Esophagus (tissue), 2 donors: Measurements from ENCODE around the gene MIXL1. TPM values are rescaled to one million over a fixed set of nuclear protein-coding genes. Genes with fewer than 3 reads are reported as not detected.

Source experiments
- H3K27ac ChIP-seq, 2 donors: one replicate each; pipeline ENCODE4 v1.5.1; 2013; ENCODE audit warnings: low read depth in 2 of 2, mild to moderate bottlenecking in 2 of 2, inconsistent platforms in 1 of 2, low read length in 1 of 2, moderate library complexity in 1 of 2
- H3K27me3 ChIP-seq, 2 donors: one replicate each; pipeline ENCODE4 v1.6.1; 2013; ENCODE audit warnings: low read length in 2 of 2, control low read depth in 1 of 2, mild to moderate bottlenecking in 1 of 2; ENCODE audit not compliant: insufficient read depth in 2 of 2, control insufficient read depth in 1 of 2
- H3K36me3 ChIP-seq, 2 donors: one replicate each; pipeline ENCODE4 v1.6.1; 2013; ENCODE audit warnings: low read length in 1 of 2; ENCODE audit not compliant: control insufficient read depth in 2 of 2, insufficient read depth in 2 of 2
- H3K4me1 ChIP-seq, 2 donors: one replicate each; pipeline ENCODE4 v1.6.1; 2013; ENCODE audit warnings: low read length in 1 of 2; ENCODE audit not compliant: control insufficient read depth in 2 of 2, insufficient read depth in 2 of 2
- H3K4me3 ChIP-seq, 2 donors: one replicate each; pipeline ENCODE4 v1.5.1; 2013; ENCODE audit warnings: low read length in 2 of 2, mild to moderate bottlenecking in 2 of 2, low read depth in 1 of 2, moderate library complexity in 1 of 2
- H3K9me3 ChIP-seq, 2 donors: one replicate each; pipeline ENCODE4 v1.6.1; 2013; ENCODE audit warnings: mild to moderate bottlenecking in 2 of 2, low read depth in 1 of 2, low read length in 1 of 2, moderate library complexity in 1 of 2; ENCODE audit not compliant: control insufficient read depth in 2 of 2, insufficient read depth in 1 of 2
- WGBS, 2 donors: extraction: QIAGEN DNeasy Blood & Tissue Kit; methylation state at CpG; one replicate each; pipeline ENCODE4 v1.1.7; 2013; 5-methylcytosine and 5-hydroxymethylcytosine counted together
- polyA plus RNA-seq, 2 donors: library from polyadenylated mRNA; stranded (reverse); fragments of 200-250 nt; gene quantifications; one replicate each; pipeline ENCODE4 v1.2.3, GENCODE V29; 2013
- donor health status: healthy with polysubstance abuse.
- donor health status: Bipolar disorder and iron deficiency.

The MIXL1 gene
- polyA plus RNA-seq, 2 donors, result not detected

GRCh38 chr1:226211181-226211821 is 12.2 kb upstream of the MIXL1 start:
- Histone ChIP-seq H3K9me3 (peaks cover 0 to 9% of the 10 kb centered on the region in 2 donors), H3K36me3 (peaks cover 0 to 9% of the 10 kb centered on the region in 2 donors), H3K27me3 (no peaks in the 10 kb centered on the region), H3K27ac (no peak overlapping the region), H3K4me1 (peaks cover 2 to 9% of the 10 kb centered on the region in 2 donors), H3K4me3 (peak overlapping the region in 1 of 2 donors; percentile 99)
- WGBS, 2 donors, result 65 to 71% methylated on average over 5 of the region's 5 CpGs

- Histone ChIP-seq H3K27me3 (no peaks in the 10 kb centered on the region), H3K4me3 (no peak overlapping the region), H3K36me3 (peaks cover 0 to 9% of the 10 kb centered on the region in 2 donors), H3K27ac (no peak overlapping the region), H3K4me1 (peaks cover 2 to 9% of the 10 kb centered on the region in 2 donors), H3K9me3 (peaks cover 0 to 9% of the 10 kb centered on the region in 2 donors)
- 87 to 90% methylated on average over 8 of the region's 8 CpGs for WGBS, 2 donors
Observed at GRCh38 chr1:226212545-226212944, 10.9 kb upstream of the MIXL1 start.

- Histone ChIP-seq H3K4me3 (no peak overlapping the region), H3K4me1 (peaks cover 2 to 8% of the 10 kb centered on the region in 2 donors), H3K27ac (no peak overlapping the region)
Observed at GRCh38 chr1:226215239-226215638, 8.2 kb upstream of the MIXL1 start.

GRCh38 chr1:226216056-226216455 is 7.4 kb upstream of the MIXL1 start:
- Histone ChIP-seq H3K9me3 (no peaks in the 10 kb centered on the region), H3K4me3 (no peak overlapping the region), H3K36me3 (no peaks in the 10 kb centered on the region), H3K27ac (no peak overlapping the region), H3K4me1 (peaks cover 0 to 2% of the 10 kb centered on the region in 2 donors), H3K27me3 (no peaks in the 10 kb centered on the region)
- WGBS, 2 donors, result 60 to 64% methylated on average over 5 of the region's 5 CpGs

More at GRCh38 chr1:226215239-226215638, 8.2 kb upstream of the MIXL1 start:
- WGBS, 2 donors, result 70 to 72% methylated on average over 5 of the region's 5 CpGs
- Histone ChIP-seq H3K27me3 (no peaks in the 10 kb centered on the region), H3K36me3 (peaks cover 0 to 8% of the 10 kb centered on the region in 2 donors), H3K9me3 (peaks cover 0 to 8% of the 10 kb centered on the region in 2 donors)

- 71 to 79% methylated on average over 10 of the region's 10 CpGs for WGBS, 2 donors
- no peaks in the 10 kb centered on the region for H3K36me3 ChIP-seq
- H3K27ac ChIP-seq, result no peak overlapping the region
- peaks cover 0 to 2% of the 10 kb centered on the region in 2 donors for H3K4me1 ChIP-seq
- no peak overlapping the region for H3K4me3 ChIP-seq
- no peaks in the 10 kb centered on the region for H3K27me3 ChIP-seq
- no peaks in the 10 kb centered on the region for H3K9me3 ChIP-seq
Observed at GRCh38 chr1:226217273-226217672, 6.2 kb upstream of the MIXL1 start.

- Histone ChIP-seq H3K9me3 (no peaks in the 10 kb centered on the region), H3K27ac (no peak overlapping the region), H3K36me3 (no peaks in the 10 kb centered on the region), H3K27me3 (peaks cover 0 to 3% of the 10 kb centered on the region in 2 donors), H3K4me3 (no peak overlapping the region), H3K4me1 (peaks cover 3 to 8% of the 10 kb centered on the region in 2 donors)
- WGBS, 2 donors, result 58 to 63% methylated on average over 11 of the region's 11 CpGs
Observed at GRCh38 chr1:226220473-226221189, 2.8 kb upstream of the MIXL1 start.

- no peak overlapping the region for H3K27ac ChIP-seq
- H3K36me3 ChIP-seq, result no peaks in the 10 kb centered on the region
- WGBS, 2 donors, result 92 to 93% methylated on average over 10 of the region's 10 CpGs
- H3K4me1 ChIP-seq, result peaks cover 3 to 8% of the 10 kb centered on the region in 2 donors
- H3K9me3 ChIP-seq, result no peaks in the 10 kb centered on the region
- no peak overlapping the region for H3K4me3 ChIP-seq
- peaks cover 0 to 3% of the 10 kb centered on the region in 2 donors for H3K27me3 ChIP-seq
Observed at GRCh38 chr1:226222686-226223085, 778 bp upstream of the MIXL1 start.

- Histone ChIP-seq H3K4me3 (peak overlapping the region; percentile 45 to 52), H3K4me1 (peaks cover 3 to 8% of the 10 kb centered on the region in 2 donors), H3K27ac (no peak overlapping the region), H3K36me3 (no peaks in the 10 kb centered on the region), H3K9me3 (no peaks in the 10 kb centered on the region), H3K27me3 (peaks cover 0 to 3% of the 10 kb centered on the region in 2 donors)
- WGBS, 2 donors, result 1 to 2% methylated on average over 48 to 55 of the region's 55 CpGs
Observed at GRCh38 chr1:226223786-226224244, 351 bp downstream of the MIXL1 start.

- 93 to 94% methylated on average over 3 of the region's 3 CpGs for WGBS, 2 donors
- peaks cover 0 to 3% of the 10 kb centered on the region in 2 donors for H3K27me3 ChIP-seq
- no peak overlapping the region for H3K4me3 ChIP-seq
- no peaks in the 10 kb centered on the region for H3K9me3 ChIP-seq
- H3K36me3 ChIP-seq, result peaks cover 0 to 3% of the 10 kb centered on the region in 2 donors
- H3K27ac ChIP-seq, result no peak overlapping the region
- H3K4me1 ChIP-seq, result peaks cover 3 to 8% of the 10 kb centered on the region in 2 donors
Observed at GRCh38 chr1:226226601-226227000, 3.1 kb downstream of the MIXL1 start.
